ENCODE results near the gene GTF3C4.

- TF ChIP-seq, protein P1, sequence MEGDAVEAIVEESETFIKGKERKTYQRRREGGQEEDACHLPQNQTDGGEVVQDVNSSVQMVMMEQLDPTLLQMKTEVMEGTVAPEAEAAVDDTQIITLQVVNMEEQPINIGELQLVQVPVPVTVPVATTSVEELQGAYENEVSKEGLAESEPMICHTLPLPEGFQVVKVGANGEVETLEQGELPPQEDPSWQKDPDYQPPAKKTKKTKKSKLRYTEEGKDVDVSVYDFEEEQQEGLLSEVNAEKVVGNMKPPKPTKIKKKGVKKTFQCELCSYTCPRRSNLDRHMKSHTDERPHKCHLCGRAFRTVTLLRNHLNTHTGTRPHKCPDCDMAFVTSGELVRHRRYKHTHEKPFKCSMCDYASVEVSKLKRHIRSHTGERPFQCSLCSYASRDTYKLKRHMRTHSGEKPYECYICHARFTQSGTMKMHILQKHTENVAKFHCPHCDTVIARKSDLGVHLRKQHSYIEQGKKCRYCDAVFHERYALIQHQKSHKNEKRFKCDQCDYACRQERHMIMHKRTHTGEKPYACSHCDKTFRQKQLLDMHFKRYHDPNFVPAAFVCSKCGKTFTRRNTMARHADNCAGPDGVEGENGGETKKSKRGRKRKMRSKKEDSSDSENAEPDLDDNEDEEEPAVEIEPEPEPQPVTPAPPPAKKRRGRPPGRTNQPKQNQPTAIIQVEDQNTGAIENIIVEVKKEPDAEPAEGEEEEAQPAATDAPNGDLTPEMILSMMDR (IDR thresholded peaks at IDR 0.05) = no peak
- TF ChIP-seq POLR2A (IDR thresholded peaks at IDR 0.05) (no peak), POLR2AphosphoS5 (IDR thresholded peaks at IDR 0.05) (no peak)
Measured at GRCh38 chr9:132672413-132672690, 2.1 kb downstream of the GTF3C4 start.
